Measurements from ENCODE around the gene CNIH4. TPM values are rescaled to one million over a fixed set of nuclear protein-coding genes. Genes with fewer than 3 reads are reported as not detected.

CNIH4 gene
- total RNA-seq, 1 donor = 62.6 TPM

- no peak overlapping the region for H3K4me3 ChIP-seq (ENCODE audit: low read depth, low read length)
- TF ChIP-seq, protein P1, sequence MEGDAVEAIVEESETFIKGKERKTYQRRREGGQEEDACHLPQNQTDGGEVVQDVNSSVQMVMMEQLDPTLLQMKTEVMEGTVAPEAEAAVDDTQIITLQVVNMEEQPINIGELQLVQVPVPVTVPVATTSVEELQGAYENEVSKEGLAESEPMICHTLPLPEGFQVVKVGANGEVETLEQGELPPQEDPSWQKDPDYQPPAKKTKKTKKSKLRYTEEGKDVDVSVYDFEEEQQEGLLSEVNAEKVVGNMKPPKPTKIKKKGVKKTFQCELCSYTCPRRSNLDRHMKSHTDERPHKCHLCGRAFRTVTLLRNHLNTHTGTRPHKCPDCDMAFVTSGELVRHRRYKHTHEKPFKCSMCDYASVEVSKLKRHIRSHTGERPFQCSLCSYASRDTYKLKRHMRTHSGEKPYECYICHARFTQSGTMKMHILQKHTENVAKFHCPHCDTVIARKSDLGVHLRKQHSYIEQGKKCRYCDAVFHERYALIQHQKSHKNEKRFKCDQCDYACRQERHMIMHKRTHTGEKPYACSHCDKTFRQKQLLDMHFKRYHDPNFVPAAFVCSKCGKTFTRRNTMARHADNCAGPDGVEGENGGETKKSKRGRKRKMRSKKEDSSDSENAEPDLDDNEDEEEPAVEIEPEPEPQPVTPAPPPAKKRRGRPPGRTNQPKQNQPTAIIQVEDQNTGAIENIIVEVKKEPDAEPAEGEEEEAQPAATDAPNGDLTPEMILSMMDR (IDR thresholded peaks at IDR 0.05; ENCODE audit: insufficient read depth, low read depth, low read length) = no peak
- DNase-seq (ENCODE audit: low read depth) = no peak
These were observed 30.7 kb downstream of the CNIH4 start for GRCh38 chr1:224387302-224387912.

- DNase-seq (ENCODE audit: low read depth) = no peak
- H3K4me3 ChIP-seq (ENCODE audit: low read depth, low read length) = no peak overlapping the region
- TF ChIP-seq, protein P1 (IDR thresholded peaks at IDR 0.05; ENCODE audit: insufficient read depth, low read depth, low read length) = no peak
These were observed 31.3 kb downstream of the CNIH4 start for GRCh38 chr1:224387943-224388342.

DNA sequence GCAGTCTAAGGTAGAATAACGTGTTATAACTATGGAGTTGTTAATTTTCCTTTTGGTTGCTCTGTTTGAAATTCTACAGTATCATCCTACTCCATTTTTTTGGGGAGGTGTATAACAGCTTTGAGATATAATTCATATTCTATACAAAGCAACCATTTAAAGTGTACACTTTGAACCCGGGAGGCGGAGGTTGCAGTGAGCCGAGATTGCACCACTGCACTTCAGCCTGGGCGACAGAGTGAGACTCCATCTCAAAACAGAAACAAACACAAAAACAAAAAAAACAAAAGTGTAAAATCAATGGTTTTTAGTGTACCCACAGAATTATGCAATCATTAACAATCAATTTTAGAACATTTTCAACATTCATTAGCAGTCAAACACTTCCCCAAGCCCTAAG is 33.8 kb downstream of the CNIH4 start:
- no peak overlapping the region for H3K4me3 ChIP-seq (ENCODE audit: low read depth, low read length)
- TF ChIP-seq, protein P1 (IDR thresholded peaks at IDR 0.05; ENCODE audit: insufficient read depth, low read depth, low read length) = no peak
- no peak for DNase-seq (ENCODE audit: low read depth)

GRCh38 chr1:224392411-224393249 is 36.0 kb downstream of the CNIH4 start:
- no peak for DNase-seq (ENCODE audit: low read depth)
- no peak overlapping the region for H3K4me3 ChIP-seq (ENCODE audit: low read depth, low read length)
- TF ChIP-seq, protein P1 (IDR thresholded peaks at IDR 0.05; ENCODE audit: insufficient read depth, low read depth, low read length) = no peak

DNA sequence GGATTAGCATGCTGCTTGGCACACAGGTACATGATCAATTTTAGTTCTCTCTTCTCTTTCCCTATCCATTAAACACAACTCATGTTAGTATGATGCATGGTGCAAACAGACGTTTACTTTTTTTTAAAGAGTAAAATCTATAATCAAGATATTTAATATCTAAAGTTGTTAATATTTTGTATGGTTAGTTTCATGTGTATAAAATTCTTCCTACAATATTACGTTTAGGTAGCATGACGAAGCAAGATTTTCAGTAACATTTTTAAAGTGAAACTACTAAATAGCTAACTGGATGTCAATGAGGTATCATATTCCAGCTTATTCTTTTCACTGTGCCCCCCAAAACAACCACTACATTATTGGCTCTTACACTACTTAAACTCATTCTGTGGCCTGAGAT is 36.6 kb downstream of the CNIH4 start:
- no peak overlapping the region for H3K4me3 ChIP-seq (ENCODE audit: low read depth, low read length)
- TF ChIP-seq, protein P1 (IDR thresholded peaks at IDR 0.05; ENCODE audit: insufficient read depth, low read depth, low read length) = no peak
- DNase-seq (ENCODE audit: low read depth) = no peak

DNA sequence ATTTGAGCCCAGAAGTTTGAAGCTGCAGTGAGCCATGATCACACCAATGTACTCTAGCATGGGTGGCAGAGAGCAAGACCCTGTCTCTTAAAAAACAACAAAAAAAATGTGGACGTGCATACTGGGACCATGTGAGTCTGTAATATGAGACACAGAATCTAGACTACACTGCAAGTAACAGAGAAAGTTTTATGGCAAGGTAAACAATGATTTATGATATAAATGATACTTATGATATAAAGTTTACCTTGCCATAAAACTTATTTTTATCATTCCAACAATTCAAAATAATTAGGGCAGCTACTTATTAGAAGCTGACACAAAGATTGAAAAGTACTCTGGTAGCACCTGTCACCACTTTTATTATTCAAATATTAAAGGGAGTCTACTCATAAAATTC is 43.2 kb downstream of the CNIH4 start:
- TF ChIP-seq, protein P1 (IDR thresholded peaks at IDR 0.05; ENCODE audit: insufficient read depth, low read depth, low read length) = no peak
- H3K4me3 ChIP-seq (ENCODE audit: low read depth, low read length) = no peak overlapping the region
- DNase-seq (ENCODE audit: low read depth) = no peak

All from fibroblast of villous mesenchyme (primary cell).